Measurements from ENCODE around the gene PKHD1. TPM values are rescaled to one million over a fixed set of nuclear protein-coding genes. Genes with fewer than 3 reads are reported as not detected.

PKHD1 gene
- total RNA-seq, result 1 to 10 TPM; 1.2 to 3.0 (median 2.3) TPM
- long read RNA-seq, result 0 reads

DNA sequence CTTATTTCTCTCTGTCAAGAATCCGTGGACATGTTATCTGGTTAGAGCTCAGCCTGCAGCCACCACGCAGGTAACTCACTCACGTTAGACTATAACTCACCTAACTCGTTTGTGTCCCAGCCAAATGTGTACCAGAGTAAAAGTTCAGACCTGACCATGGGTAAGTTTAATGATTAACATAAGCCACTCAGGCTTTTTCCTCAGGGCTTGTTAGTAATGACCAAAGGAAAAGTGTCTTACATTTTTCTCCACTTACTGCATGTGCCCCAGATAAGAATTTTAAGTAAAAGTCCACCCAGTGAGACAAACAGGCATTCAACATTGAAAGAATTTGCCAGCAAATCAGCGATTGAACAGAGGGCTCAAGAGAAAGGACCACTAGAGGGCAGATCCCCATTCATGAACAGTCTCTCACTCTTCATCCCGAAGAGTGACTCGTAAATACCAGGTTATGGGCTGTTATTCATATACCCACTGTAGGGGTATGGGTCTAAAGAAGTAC is at the start of gene PKHD1:
PKHD1 (minus strand) TSS at position 116 of the 502 bp plus-strand sequence. CDS start 2,680 bp downstream, outside the sequence.
- H3K4me3 ChIP-seq, result peak within 1 kb of the TSS in 2 of 3 donors; percentile 39 to 50
- peak within 1 kb of the TSS; percentile 44 to 70 (median 56) for H3K27ac ChIP-seq
- DNase-seq, result peak in 1 of 3 donors; percentile 59
- WGBS (ENCODE audit: insufficient coverage, low coverage, low lambda C conversion rate, missing lambda C conversion rate), result 8% methylated on average over 7 of the region's 7 CpGs
- peak; percentile 90 to 94 (median 92) for ATAC-seq
- H3K36me3 ChIP-seq, result no peaks in the 10 kb centered on the region
- H3K27me3 ChIP-seq, result no peaks in the 10 kb centered on the region
- H3K4me1 ChIP-seq, result peaks cover 0 to 12% (median 0%) of the 10 kb centered on the region in 4 donors
- intact Hi-C loops (cut with DNase I), result no loop called here
- TF ChIP-seq, protein P1, sequence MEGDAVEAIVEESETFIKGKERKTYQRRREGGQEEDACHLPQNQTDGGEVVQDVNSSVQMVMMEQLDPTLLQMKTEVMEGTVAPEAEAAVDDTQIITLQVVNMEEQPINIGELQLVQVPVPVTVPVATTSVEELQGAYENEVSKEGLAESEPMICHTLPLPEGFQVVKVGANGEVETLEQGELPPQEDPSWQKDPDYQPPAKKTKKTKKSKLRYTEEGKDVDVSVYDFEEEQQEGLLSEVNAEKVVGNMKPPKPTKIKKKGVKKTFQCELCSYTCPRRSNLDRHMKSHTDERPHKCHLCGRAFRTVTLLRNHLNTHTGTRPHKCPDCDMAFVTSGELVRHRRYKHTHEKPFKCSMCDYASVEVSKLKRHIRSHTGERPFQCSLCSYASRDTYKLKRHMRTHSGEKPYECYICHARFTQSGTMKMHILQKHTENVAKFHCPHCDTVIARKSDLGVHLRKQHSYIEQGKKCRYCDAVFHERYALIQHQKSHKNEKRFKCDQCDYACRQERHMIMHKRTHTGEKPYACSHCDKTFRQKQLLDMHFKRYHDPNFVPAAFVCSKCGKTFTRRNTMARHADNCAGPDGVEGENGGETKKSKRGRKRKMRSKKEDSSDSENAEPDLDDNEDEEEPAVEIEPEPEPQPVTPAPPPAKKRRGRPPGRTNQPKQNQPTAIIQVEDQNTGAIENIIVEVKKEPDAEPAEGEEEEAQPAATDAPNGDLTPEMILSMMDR (IDR thresholded peaks at IDR 0.05), result peak; percentile 45 to 67 (median 62)
- peak; percentile 28 for TF ChIP-seq POLR2A (IDR thresholded peaks at IDR 0.05)
- no peaks in the 10 kb centered on the region for H3K9me3 ChIP-seq

DNA sequence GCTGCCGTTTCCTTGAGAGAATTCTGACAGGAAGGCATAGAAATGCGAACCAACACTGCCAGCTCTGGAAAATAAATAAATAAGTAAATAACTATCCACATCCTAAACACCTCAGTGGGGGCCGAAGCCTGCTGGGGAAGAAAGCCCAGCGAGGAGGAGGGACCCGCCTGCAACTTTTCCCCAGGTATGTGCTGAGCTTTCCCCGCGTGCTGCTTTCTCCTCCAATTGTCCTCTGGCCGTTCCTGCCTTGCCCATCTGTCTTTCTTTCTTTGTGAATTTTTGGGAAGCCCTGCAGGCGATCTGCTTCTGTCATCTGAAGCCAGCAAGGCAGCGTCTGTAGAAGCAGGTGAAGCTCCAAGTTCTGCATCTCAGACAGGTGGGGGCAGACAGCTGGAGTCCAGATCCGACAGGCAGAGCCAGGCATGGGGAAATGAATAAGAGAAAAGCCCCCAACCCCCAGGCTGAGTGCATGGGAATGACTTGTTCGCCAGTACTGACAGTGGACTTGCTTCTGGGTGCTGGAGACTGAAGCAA is 49.6 kb upstream of the PKHD1 start:
- TF ChIP-seq, protein P1 (IDR thresholded peaks at IDR 0.05), result no peak
- no peak for TF ChIP-seq POLR2A (IDR thresholded peaks at IDR 0.05)
- H3K9me3 ChIP-seq, result no peaks in the 10 kb centered on the region
- DNase-seq (no peak), ATAC-seq (no peak)
- no peak overlapping the region for H3K27ac ChIP-seq
- WGBS (ENCODE audit: insufficient coverage, low coverage, low lambda C conversion rate, missing lambda C conversion rate), result 73% methylated on average over 11 of the region's 12 CpGs
- intact Hi-C loops (cut with DNase I), result no loop called here
- H3K4me1 ChIP-seq, result peaks cover 0 to 6% (median 0%) of the 10 kb centered on the region in 4 donors
- no peaks in the 10 kb centered on the region for H3K36me3 ChIP-seq
- H3K27me3 ChIP-seq, result no peaks in the 10 kb centered on the region
- no peak overlapping the region for H3K4me3 ChIP-seq

GRCh38 chr6:52136055-52136454 is 48.6 kb upstream of the PKHD1 start:
- no peak overlapping the region for H3K27ac ChIP-seq
- peaks cover 0 to 6% (median 0%) of the 10 kb centered on the region in 4 donors for H3K4me1 ChIP-seq
- intact Hi-C loops (cut with DNase I), result no loop called here
- H3K36me3 ChIP-seq, result no peaks in the 10 kb centered on the region
- H3K27me3 ChIP-seq, result no peaks in the 10 kb centered on the region
- TF ChIP-seq, protein P1 (IDR thresholded peaks at IDR 0.05), result no peak
- TF ChIP-seq POLR2A (IDR thresholded peaks at IDR 0.05), result no peak
- H3K4me3 ChIP-seq, result no peak overlapping the region
- no peak for DNase-seq
- 67% methylated on average over 4 of the region's 4 CpGs for WGBS (ENCODE audit: insufficient coverage, low coverage, low lambda C conversion rate, missing lambda C conversion rate)
- no peaks in the 10 kb centered on the region for H3K9me3 ChIP-seq
- no peak for ATAC-seq

DNA sequence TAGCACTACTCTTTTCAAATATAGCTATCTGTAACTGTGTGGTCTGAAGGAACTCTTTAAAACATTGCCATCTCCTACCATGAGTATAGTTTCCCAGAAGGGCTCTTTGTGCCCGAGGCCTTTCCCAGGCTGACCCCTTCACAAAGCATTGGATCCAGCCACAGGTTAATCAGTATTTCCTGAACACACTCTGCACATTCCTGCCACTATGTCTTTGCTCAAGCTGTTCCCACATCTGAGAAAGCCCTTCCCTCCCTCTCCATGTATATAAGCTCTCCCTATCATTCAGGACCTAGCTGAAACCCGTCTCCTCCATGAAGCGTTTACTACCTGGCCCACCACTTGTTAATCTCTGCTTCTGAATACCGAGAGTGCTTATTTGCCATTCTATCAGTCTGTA is 47.8 kb upstream of the PKHD1 start:
- Histone ChIP-seq H3K4me3 (no peak overlapping the region), H3K27me3 (no peaks in the 10 kb centered on the region), H3K27ac (no peak overlapping the region), H3K36me3 (no peaks in the 10 kb centered on the region), H3K9me3 (no peaks in the 10 kb centered on the region), H3K4me1 (peaks cover 0 to 6% (median 0%) of the 10 kb centered on the region in 4 donors)
- DNase-seq, result no peak
- no peak for ATAC-seq
- 83% methylated on average over 4 of the region's 4 CpGs for WGBS (ENCODE audit: insufficient coverage, low coverage, low lambda C conversion rate, missing lambda C conversion rate)
- intact Hi-C loops (cut with DNase I), result no loop called here
- no peak for TF ChIP-seq POLR2A (IDR thresholded peaks at IDR 0.05)
- TF ChIP-seq, protein P1 (IDR thresholded peaks at IDR 0.05), result no peak
